Tongue (tissue), 2 donors: Measurements from ENCODE around the gene ANTKMT. TPM values are rescaled to one million over a fixed set of nuclear protein-coding genes. Genes with fewer than 3 reads are reported as not detected.
"Not testable (repeated sequence)": the region's sequence is repeated elsewhere in the genome, so short reads cannot be mapped to it uniquely, and the experiment has no call there.

ENCODE experiments used
- DNase-seq: peaks from one replicate; pipeline ENCODE4 v3.0.0-alpha.2; 2015
- total RNA-seq: library from RNA; depleted of rRNA; stranded (reverse); fragments of >200 nt; gene quantifications from one replicate; pipeline ENCODE4 v1.2.3, GENCODE V29; 2014

The ANTKMT gene
- total RNA-seq, 1 donor from 2014 or later = 13.4 TPM

DNA sequence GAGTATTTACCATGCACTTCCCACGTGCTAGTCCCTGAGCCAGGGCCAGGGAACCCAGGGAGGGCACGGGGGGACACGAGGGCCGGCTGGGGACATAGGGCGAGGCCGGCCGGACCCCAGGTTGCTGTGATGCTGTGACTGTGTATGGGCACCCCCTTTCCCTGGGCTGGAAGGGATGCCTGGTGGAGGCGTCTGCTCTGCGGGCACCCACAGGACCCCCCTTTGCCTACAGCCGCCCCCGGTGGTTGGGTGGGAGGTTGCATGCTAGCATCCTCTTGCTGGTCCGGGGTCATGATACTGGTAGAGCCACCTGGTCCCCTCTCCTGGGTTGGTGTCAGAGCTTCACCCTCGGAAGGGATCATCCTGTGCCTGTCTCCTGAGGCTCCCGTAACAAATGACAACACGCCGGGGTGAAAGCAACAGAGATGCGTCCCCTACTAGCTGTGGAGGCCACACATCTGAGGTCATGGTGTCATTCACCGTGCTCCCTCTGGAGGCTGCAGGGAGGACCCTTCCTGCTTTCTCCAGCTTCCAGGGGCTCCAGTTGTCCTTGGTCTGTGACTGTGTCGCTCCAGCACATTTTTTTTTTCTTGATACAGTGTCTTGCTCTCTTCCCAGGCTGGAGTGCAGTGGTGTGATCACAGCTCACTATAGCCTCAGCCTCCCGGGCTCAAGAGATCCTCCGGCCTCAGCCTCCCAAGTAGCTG, 23.0 kb downstream of the ANTKMT start:
- DNase-seq = no peak

- DNase-seq = no peak
These were observed 24.8 kb downstream of the ANTKMT start for GRCh38 chr16:745739-746138.

GRCh38 chr16:746637-747036, 25.7 kb downstream of the ANTKMT start:
- no peak for DNase-seq

DNA sequence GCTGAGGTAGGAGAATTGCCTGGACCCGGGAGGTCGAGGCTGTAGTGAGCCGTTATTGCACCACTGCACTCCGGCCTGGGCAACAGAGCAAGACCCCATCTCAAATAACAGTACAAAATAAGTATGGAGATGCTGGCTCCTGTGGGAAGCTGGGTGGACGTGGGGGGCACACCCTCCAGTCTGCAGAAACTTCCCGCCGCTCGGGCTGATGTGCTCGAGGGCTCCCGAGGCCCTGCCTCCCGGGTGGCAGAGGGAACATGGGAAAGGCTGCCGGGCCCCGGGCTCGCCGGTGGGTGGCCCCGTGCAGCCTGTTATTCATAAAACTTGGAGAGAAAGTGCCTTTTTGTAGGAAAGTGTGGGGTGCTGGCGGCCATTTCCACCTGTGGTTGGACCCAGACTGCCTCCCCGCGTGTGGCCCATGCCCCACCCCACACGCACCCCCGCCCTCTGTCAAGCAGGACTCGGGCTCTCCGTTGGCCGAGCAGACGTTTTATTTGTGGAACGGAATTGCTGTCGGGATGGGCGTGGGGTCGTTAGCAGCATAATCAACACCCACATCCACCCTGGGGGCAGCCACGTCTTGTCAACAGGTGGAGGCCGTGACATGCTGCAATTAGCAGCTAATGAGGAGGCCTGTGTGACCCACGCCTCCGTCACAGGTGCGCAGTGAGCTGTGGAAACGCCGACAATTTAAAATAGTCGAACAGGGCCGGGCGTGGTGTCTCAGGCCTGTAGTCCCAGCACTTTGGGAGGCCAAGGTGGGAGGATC, 27.2 kb downstream of the ANTKMT start:
- DNase-seq = no peak

- no peak for DNase-seq
These were observed 28.1 kb downstream of the ANTKMT start for GRCh38 chr16:749010-749409.

DNA sequence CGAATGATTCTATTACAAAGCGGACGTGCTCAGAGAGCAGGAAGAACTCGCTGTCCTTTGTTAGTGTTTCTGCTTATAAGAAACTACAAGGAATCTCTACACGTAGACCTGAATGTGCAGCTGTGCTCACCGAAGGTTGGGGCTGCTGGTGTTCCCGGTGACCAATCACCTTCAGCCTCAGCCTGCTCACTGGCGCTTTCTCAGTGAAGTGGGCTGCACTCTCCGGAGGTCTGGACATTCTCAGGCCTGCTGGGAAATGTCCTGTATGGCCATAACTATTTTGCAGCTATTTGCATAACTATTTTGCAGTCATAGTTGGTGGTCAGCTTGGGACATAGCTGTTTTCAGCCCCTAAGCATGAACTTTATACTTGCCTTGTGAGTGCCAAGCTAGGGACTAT, 29.5 kb downstream of the ANTKMT start:
- DNase-seq = peak; percentile 73

DNA sequence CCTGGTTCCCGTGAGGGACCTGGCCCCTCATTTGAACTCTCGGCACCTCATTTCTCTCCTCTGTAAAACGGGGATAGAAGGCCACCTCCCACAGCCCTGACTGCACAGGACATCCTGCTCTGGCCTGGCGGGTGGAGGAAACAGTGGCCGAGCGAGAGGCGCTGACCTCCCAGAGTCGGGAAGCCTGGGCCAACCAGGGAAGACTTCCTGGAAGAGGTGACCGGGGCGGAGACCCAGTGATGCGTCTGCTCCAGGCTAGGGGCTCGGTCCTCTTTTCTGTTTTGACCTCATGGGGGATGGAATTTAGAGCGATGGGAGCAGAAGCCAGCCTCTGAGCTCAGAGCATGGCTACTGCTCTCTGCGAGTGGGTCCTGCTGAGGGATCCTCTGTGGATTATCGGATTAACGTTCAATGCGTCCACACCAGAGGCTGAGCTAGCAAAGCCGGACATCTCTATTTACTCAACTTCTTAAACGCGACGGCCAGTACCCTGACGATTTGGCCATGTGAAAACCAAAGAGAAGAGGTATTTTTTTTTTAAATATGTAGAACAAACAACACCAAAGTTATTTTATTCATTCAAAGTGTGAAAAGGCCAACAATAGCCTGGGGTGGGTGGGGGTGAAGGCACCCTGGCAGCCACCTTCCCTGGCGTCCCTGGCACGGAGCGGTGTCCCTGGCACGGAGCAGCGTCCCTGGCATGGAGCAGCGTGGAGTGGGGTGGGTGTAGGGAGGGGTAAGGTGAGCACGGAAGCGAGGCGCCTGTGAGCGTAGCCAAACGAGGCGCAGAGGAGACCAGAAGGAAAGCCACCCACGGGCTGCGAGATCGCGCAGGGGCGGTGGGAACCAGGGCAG, 30.4 kb downstream of the ANTKMT start:
- no peak for DNase-seq

DNA sequence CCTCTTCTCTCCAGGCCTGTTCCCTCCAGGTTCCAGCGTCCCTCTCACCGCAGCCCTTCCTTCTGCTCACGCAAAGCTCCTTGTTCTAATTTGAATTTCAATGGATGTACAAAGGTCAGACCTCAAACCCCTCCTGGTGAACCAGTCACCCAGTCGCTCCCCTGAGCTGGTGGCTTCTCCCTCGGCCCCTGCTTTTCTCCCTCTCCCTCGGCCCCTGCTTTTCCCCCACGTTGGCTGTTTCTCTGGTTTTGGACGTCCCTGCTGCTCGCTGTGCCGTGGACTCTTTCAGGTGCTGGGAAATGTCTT, 31.0 kb downstream of the ANTKMT start:
- no peak for DNase-seq

- not testable (repeated sequence) for DNase-seq
These were observed 33.2 kb downstream of the ANTKMT start for GRCh38 chr16:754121-754607.

DNA sequence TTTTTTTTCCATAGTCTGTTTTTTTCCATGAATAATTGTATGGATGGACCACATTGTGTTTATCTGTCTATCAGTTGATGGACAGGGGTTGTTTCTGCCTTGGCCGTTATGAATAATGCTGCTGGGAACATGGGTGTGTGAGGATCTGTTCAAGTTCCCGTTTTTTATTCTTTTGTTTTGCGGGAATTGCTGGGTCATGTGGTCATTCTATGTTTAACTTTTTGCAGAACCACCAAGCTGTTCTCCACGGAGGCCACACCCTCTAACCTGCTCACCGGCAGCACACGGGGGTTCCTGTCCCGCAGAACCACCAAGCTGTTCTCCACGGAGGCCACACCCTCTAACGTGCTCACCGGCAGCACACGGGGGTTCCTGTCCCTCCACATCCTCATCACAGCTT, 33.7 kb downstream of the ANTKMT start:
- no peak for DNase-seq

DNA sequence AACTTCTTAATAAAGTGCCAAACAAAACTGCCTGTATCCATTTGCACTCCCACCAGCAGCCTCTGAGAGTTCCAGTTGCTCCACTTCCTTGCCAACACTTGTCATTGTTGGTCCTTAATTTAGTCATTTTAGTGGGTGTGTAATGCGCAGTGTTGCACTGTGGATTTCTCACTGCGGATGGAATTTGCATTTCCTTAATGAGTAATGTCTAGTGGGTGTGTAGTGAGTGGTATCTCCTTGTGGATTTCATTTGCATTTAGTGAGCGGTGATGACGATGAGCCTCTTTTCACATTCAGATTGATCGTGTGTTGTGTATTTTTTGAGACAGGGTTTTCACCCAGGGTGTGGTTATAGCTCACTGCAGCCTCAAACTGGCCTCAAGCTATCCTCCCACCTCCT, 35.5 kb downstream of the ANTKMT start:
- no peak for DNase-seq

- peak; percentile 45 for DNase-seq
These were observed 38.4 kb downstream of the ANTKMT start for GRCh38 chr16:759110-759910.

GRCh38 chr16:760065-760464, 39.1 kb downstream of the ANTKMT start:
- no peak for DNase-seq

GRCh38 chr16:760545-761343, 39.8 kb downstream of the ANTKMT start, which contains the start of gene MSLN:
Gene MSLN, plus strand, starts transcription at chr16:760734. Its CDS starts 1,947 bp downstream, at chr16:762681.
- no peak for DNase-seq

DNA sequence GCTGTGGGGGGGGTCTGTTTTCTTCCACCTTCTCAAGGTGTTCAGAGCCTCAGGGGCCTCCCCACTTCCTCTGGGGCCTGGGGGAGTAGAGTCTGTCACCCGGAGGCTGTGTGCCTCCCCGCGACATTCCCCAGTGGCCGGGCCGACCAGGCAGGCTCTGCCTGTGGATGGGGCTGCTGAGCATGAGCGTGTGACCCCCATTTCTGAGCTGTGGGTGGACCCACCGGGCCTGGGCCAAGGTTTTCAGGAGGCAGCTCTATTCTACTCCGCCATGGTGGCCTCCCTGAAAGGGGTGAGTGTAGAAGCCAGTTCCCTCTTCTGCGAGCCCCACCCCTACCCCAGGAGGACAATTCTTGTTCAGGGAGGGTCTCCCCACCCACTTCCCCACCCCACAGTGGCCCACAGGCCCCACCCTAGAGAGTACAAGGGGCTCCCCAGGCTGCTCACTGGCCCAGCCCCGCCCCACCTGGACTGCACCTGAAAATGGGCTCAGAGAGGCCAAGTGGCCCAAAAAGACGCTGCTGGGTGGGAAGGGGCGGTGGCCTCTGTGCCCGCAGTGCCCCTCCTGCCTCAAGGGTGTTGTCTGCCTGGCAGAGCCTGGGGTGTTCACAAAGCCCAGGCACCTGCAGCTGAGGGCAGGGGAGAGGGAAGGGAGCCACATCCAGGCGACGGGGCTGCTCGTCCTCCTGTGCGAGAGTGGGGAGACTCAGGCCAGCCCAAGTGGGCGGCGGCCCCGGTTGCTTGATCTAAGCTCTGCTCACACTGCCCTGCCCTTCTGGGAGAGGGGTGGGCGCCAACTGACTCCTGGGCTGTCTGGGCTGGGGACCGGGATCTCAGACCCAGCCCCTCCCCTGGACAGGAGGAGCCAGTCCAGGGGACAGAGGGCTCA, 40.9 kb downstream of the ANTKMT start:
- DNase-seq = no peak

- no peak for DNase-seq
These were observed 41.8 kb downstream of the ANTKMT start for GRCh38 chr16:762595-763268.

GRCh38 chr16:763369-764183, 42.6 kb downstream of the ANTKMT start:
- DNase-seq = no peak

DNA sequence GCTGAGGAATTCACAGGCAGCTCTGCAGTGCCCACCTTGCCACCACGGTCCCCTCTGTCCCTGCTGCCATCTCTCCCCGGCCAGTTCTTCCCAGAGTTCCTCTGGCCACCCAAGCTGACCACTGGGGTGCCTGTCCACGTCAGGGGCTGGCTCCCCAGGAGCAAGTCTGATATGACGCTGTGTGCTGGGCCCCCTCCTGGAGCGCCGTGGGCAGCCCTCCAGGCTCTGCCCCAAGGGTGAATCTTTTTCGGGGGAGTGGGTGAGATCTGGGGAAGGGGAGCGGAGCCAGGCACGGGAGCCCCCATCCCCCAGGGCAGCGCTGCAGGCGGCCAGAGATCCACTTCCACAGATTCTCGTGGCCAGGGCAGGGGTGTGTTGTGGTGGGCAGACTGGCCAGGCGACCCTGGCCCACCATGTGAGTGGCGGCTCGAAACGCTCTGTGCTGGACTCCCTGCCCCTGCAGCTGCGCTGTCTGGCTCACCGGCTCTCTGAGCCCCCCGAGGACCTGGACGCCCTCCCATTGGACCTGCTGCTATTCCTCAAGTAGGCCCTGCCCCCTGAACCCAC, 43.3 kb downstream of the ANTKMT start:
- no peak for DNase-seq
